CD1c-positive myeloid dendritic cell (primary cell): ENCODE data around the gene PNMA8B.

Source experiments
- DNase-seq: peaks from one replicate; pipeline ENCODE4 v3.0.0-alpha.2; 2016; ENCODE audit errors: extremely low spot score

PNMA8B gene

DNA sequence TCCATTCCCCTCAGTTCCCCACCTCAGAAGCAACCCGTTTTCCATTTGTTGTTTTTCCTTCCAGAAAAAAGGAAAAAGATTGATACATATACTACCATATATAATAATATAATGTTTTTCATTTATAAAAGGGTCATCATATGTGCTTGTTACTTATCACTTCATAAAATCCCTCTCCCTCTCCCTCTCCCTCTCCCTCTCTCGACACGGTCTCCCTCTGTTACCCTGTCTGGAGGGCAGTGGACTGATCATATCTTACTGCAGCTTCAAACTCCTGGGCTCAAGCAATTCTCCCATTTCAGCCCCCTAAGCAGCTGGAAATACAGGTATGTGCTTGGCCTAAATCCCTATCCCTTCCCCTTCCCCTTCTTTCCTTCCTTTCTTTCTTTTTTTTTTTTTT lies 41.4 kb downstream of the PNMA8B start:
- no peak for DNase-seq

DNA sequence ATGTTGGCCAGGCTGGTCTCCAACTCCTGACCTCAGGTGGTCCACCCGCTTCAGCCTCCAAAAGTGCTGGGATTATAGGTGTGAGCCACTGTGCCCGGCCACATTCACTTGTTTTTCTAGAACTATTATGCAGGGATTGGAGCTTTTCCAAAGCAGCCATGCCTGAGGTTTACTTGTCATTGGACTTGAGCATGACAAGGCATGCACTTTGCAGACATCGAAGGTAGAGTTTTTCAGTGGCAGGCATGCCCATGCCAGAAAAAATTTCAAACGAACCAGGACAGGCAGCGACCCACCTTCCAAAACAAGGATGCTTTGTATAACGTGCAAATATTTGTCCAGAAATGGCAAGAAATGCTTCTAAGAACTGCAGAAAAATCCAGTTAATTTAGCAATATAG lies 42.0 kb downstream of the PNMA8B start:
- DNase-seq, result no peak

DNA sequence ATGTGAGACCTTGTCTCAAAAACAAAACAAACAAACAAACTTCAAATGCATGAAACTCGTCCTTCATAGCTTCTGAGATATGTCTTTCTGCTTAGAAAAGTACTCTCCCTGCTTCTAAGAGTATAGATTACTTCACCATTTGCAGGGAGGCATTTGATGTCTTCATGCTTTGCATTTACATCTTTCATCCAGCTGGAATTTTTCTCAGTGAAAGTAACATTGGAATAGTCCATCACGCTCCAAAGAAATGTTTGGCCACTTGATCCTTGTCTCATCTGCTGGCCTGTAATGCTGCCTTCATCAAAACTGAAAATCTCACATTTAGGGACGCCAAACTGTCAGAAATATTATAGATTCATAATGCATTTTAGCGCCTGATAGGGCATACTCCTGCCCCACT lies 43.5 kb downstream of the PNMA8B start:
- DNase-seq, result no peak

DNA sequence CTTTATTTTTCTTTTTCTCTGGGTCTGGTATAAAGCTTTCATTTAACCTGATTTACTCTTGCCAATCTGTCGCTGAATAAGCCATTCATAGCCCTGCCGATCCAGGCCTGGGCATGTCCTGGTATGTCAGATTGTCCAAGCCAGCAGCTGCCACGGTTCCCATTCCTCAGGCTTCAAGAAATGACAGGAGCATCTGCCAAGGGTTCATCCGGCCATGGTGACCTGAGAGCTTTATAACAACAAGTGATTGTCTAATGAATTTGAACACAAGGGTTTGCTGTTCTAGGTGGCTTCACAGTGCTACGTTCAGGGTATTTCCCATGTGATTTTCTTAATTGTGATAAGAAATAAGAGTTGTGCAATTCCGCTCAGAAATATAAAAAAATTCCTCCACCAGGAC lies 44.3 kb downstream of the PNMA8B start:
- no peak for DNase-seq

DNA sequence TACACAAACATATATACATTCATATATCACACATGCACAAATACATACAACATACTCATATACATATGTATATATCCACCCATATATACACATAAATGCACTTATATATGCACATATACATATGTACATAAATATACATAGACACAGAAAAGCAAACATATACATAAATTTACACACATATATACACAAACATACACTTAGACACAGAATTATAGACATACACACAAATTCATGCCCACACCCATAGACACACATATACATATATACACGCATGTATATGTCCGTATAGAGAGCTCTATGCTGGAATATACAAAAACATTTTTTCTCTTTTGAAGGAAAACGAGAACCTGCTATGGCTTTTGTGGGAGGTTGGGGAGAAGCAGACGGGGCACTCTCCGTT lies 44.9 kb downstream of the PNMA8B start:
- DNase-seq, result no peak

DNA sequence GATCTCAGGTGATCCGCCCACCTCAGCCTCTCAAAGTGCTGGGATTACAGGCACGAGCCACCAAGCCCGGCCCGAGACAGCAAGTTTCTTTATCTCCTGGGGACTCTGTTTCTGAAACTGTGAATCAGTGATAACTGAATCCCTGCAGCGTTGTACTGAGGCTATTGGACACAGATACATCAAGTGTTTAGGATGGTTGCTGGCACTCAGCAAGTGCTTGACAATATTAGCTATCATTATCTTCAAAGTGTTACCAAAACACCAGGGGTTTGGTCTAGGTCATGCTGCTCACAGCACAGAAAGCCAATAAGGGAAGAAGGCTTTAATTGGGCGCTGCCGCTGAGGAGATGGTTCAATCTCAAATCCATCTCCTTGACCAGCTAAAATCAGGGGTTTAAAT lies 46.4 kb downstream of the PNMA8B start:
- DNase-seq, result no peak

DNA sequence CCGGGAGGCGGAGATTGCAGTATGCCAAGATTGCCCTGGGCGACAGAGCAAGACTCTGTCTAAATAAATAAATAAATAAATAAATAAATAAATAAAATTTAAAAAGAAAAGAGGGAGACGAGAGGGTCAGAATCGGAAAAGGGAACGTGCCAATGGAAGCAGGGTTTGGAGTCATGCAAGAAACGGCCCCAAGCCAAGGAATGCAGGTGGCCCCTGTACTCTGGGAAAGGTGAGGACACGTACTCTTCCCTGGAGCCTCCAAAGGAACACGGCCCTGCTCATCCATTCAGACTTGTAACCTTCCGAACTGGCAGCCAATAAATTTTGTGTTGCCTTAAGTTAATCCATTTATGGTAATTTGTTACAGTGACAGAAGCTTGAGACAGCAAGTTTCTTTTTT lies 47.1 kb downstream of the PNMA8B start:
- no peak for DNase-seq

DNA sequence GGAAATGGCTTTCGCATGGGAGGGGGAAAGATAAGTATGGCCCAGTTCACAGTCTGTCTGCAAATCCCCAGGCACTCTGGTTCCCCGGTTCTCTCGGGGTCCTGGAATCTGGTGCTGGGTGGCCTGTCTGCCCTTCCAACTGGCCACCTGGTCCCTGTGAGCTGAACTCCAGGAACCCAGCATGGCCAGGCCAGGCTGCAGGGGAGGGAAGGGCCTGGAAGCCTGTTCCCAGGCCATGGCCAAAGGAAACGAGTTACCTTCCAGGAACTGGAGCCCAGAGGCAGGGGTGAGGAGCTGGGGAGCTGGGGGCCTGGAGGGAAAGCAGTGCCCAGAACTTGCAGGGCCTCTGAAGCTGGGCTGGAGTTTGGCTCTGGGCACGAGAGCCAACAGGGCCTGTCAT lies 47.8 kb downstream of the PNMA8B start:
- no peak for DNase-seq

DNA sequence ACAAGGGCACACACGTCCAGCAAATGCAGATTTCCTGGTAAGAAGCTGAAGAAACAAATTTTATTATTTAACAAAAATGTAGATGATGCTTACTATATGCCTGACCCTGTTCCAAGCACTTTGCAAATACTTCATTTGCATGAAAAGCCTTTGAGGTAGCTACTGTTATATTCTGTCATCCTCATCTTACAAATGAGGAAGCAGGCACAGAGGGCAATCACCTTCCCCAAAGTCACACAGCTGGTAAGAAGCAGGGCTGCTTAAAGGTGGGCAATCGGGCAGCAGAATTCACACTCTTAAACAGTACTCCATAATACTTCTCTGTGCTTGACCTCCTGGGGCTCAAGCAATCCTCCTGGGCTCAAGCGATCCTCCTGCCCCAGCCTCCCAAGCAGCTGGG lies 48.7 kb downstream of the PNMA8B start:
- DNase-seq, result no peak

DNA sequence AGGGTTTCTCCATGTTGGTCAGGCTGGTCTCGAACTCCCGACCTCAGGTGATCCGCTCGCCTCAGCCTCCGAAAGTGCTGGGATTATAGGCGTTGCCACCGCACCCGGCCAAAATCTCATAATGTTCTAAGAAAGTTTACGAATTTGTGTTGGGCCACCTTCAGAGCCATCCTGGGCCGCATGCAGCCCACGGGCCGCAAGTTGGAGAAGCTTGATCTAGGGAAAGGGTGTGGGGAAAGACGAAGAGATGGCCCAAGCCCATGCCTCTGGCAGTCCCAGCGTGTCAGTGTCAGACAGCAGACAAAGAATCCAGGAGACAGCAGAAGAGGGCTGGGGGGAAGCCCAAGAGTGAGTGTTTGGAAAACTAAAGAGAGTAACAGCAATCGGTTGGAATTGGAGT lies 49.6 kb downstream of the PNMA8B start:
- no peak for DNase-seq

DNA sequence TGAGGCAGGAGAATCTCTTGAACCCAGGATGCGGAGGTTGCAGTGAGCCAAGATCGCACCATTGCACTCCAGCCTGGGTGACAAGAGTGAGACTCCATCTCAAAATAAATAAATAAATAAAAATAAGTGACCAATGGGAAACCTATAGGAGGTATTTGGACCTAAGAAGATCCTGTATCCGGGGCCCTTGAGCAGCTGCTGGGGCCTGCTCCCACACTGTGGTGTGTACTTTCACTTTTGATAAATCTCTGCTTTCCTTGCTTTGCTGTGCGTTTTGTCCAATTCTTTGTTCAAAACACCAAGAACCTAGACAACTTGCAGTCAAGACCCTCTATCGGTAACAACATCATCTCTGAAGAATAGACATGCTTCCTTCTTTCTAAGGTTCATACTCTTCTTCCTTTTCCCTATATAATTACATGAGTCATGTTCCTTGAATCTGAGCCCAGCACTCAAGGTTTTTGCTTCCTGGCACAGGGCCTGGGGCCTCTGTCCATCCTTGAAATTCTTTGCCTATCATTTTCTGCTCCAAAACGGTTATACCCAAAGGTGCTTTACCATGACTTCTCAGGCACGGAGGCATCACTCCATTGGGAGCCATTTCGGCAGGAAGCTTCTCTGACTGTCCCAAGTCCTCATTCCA lies 52.7 kb downstream of the PNMA8B start:
- DNase-seq, result no peak

DNA sequence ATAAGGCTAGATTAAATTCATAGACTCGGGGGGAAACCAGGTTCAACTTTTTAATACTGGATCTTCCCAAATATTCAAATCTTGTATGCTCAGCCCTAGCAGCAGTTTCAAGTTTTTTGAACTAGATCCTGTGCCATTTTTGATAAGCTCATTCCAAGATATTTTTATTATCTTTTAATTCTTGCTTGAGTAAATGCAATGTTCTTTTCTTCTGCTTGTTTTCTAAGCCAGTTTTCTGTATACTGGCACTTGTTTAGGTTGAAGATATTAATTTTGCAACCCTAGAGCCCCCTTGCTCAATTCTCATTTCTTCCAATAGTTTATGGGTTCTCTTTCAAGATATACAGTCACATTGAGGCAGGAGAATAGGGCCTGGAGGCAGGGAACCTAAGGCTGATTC lies 53.8 kb downstream of the PNMA8B start:
- DNase-seq, result no peak
